HEK293T (cell line): ENCODE measurements around the gene CTNS.

Source experiments
- ARNT ChIP-seq: fragments of 450-650 bp; IDR thresholded peaks from 2 replicates; pipeline ENCODE4 v1.6.1; 2017; ENCODE audit warnings: mild to moderate bottlenecking
- BHLHE40 ChIP-seq: fragments of 450-650 bp; IDR thresholded peaks from 2 replicates; pipeline ENCODE4 v1.6.1; 2016; ENCODE audit warnings: mild to moderate bottlenecking, moderate library complexity, borderline replicate concordance
- ELF4 ChIP-seq: fragments of 450-650 bp; IDR thresholded peaks from 2 replicates; pipeline ENCODE4 v1.6.1; 2017; ENCODE audit warnings: antibody characterized with exemption
- FOXA1 ChIP-seq: fragments of 450-650 bp; IDR thresholded peaks from 2 replicates; pipeline ENCODE4 v1.6.1; 2016; ENCODE audit warnings: mild to moderate bottlenecking
- FOXK2 ChIP-seq: fragments of 450-650 bp; IDR thresholded peaks from 2 replicates; pipeline ENCODE4 v1.6.1; 2016; ENCODE audit warnings: mild to moderate bottlenecking
- NFRKB ChIP-seq: fragments of 450-650 bp; IDR thresholded peaks from 2 replicates; pipeline ENCODE4 v1.6.1; 2016; ENCODE audit warnings: mild to moderate bottlenecking, moderate library complexity
- PKNOX1 ChIP-seq: fragments of 450-650 bp; IDR thresholded peaks from 2 replicates; pipeline ENCODE4 v1.6.1; 2016
- SP1 ChIP-seq: fragments of 450-650 bp; IDR thresholded peaks from 2 replicates; pipeline ENCODE4 v1.6.1; 2017
- SUZ12 ChIP-seq: fragments of 450-650 bp; IDR thresholded peaks from 2 replicates; pipeline ENCODE4 v1.6.1; 2016; ENCODE audit warnings: mild to moderate bottlenecking

DNA sequence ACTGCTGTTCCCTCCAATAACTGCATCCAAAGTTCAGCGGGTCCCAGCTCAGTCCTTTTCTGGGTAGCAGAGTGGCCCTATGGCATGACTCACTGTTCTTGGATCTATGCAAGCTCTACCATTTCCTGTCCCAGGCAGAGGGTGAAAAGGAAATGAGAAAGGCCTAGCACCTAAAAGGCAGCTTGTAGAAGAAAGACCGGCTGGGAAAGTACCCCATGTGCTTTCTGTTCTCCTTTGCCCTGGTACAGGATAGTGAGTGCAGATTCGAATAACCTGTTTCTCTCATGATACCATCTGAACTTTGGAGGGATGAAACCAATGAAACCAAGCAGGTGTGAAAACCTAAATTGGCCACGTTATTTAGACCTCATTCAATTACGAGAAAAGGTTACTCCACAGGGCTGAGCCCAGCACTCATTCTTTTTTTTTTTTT lies 74.4 kb downstream of the CTNS start:
- TF ChIP-seq NFRKB = no peak
- TF ChIP-seq SUZ12 = no peak
- no peak for TF ChIP-seq PKNOX1
- no peak for TF ChIP-seq SP1
- no peak for TF ChIP-seq ARNT
- no peak for TF ChIP-seq FOXA1
- TF ChIP-seq FOXK2 = no peak
- no peak for TF ChIP-seq BHLHE40
- TF ChIP-seq ELF4 = no peak
